GM12892 (cell line): ENCODE results near the gene MXRA8.

ENCODE experiments used
- POLR2A ChIP-seq: IDR thresholded peaks from 2 replicates; pipeline ENCODE4 v1.6.1; 2011; ENCODE audit warnings: low read depth, low read length, control low read depth
- POLR2AphosphoS5 ChIP-seq: IDR thresholded peaks from 2 replicates; pipeline ENCODE4 v1.6.1; 2011; ENCODE audit warnings: low read depth, low read length, control low read depth

DNA sequence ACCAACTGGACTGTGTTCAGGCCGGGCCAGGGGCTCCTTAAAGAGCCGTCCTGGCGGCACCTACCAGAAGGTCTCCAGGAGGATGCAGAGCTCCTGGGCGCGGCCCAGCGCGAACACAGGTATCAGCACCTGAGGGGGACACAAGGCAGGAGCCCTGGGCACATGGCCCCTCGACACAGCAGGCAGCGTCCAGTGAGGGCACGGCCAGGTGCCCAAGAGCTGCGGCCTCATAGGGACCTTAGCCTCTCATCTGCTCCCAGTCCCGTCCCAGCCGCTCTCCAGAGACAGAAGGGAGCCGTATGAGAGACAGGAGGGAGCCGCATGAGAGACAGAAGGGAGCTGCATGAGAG, 44.1 kb downstream of the MXRA8 start:
- no peak; the same call in 1 of the 2 replicates for TF ChIP-seq POLR2A
- no peak for TF ChIP-seq POLR2AphosphoS5
